HCT116 (cell line): ENCODE results near the gene NDUFV3. TPM values are rescaled to one million over a fixed set of nuclear protein-coding genes. Genes with fewer than 3 reads are reported as not detected.
A peak's percentile ranks its signal among the peaks of the same experiment; 100 is the strongest.

Experiments
- ATAC-seq: fragments of 200-7000 bp; cut with Tn5 transposase; 2 replicates; pipeline ENCODE4 v1.9.1; 2020; ENCODE audit warnings: mild to moderate bottlenecking, moderate library complexity
- BruUV-seq: library from RNA; stranded (reverse); fragments of 400-500 nt; replicated peaks from 2 replicates; lab custom pipeline; 2021; lab: Mats Ljungman, UMichigan
- CTCF ChIA-PET: fragments of 300-600 bp; sonication (Branson Sonifier 250); formaldehyde crosslinking; loops from one replicate; lab custom pipeline; 2021; ENCODE audit warnings: antibody characterized with exemption; lab: Charles Lee
- POLR2A ChIA-PET: fragments of 300-600, 350-600 bp; sonication (Branson Sonifier 250); formaldehyde crosslinking; loops from one replicate; lab custom pipeline; 2021; ENCODE audit warnings: antibody characterized with exemption; lab: Charles Lee
- RAD21 ChIA-PET, 2 experiments: fragments of 300-600 bp; sonication (Branson Sonifier 250); formaldehyde crosslinking; loops; one replicate each; lab custom pipeline; 2023; ENCODE audit warnings: low total read pairs in 2 of 2; ENCODE audit not compliant: uncharacterized antibody in 2 of 2, unreplicated experiment in 2 of 2, low non-redundant PET in 1 of 2; lab: Charles Lee
- DNase-seq: peaks from one replicate; pipeline ENCODE4 v3.0.0-alpha.2; 2010; ENCODE audit warnings: low read depth, low spot score
- H2AFZ ChIP-seq: fragments of 200-600 bp; shearing (Covaris generic), sonication (generic); 2 replicates; pipeline ENCODE4 v1.6.1; 2017; ENCODE audit warnings: low read depth, mixed run types, mixed read lengths, antibody characterized with exemption, low read length; ENCODE audit not compliant: poor library complexity, severe bottlenecking
- H3K27ac ChIP-seq: 2 replicates; pipeline ENCODE4 v1.5.1; 2012; ENCODE audit warnings: low read depth, low read length
- H3K27me3 ChIP-seq: fragments of 200-600 bp; sonication (generic); 2 replicates; pipeline ENCODE4 v1.6.1; 2016; ENCODE audit warnings: mixed run types, low read length, mixed read lengths; ENCODE audit not compliant: insufficient read depth
- H3K36me3 ChIP-seq, 2 experiments: fragments of 200-500 bp in 1 of 2; fragments of 200-600 bp in 1 of 2; sonication (Bioruptor generic) in 1 of 2; sonication (generic) in 1 of 2; 2 replicates each; pipeline versions ENCODE4 v1.5.1 to v1.6.1; 2014 to 2016; ENCODE audit warnings: low read length in 2 of 2, inconsistent platforms in 1 of 2, mixed read lengths in 1 of 2, mixed run types in 1 of 2; ENCODE audit not compliant: insufficient read depth in 2 of 2, control insufficient read depth in 1 of 2
- H3K4me1 ChIP-seq, 2 experiments: fragments of 200-600 bp in 1 of 2; sonication (generic) in 1 of 2; 2 replicates each; pipeline versions ENCODE4 v1.5.1 to v1.6.1; 2012 to 2017; ENCODE audit warnings: low read length in 2 of 2, inconsistent platforms in 1 of 2, mild to moderate bottlenecking in 1 of 2, mixed read lengths in 1 of 2, mixed run types in 1 of 2, moderate library complexity in 1 of 2; ENCODE audit not compliant: insufficient read depth in 2 of 2, control insufficient read depth in 1 of 2
- H3K4me2 ChIP-seq: fragments of 200-600 bp; sonication (generic); 2 replicates; pipeline ENCODE4 v1.6.1; 2017; ENCODE audit warnings: mixed run types, low read length, mixed read lengths
- H3K4me3 ChIP-seq, 2 experiments: fragments of 200-600 bp in 1 of 2; sonication (generic) in 1 of 2; replicated peaks in 1 of 2; 2 replicates each; pipeline ENCODE4 v1.5.1; 2011 to 2016; ENCODE audit warnings: low read length in 2 of 2, control low read depth in 1 of 2, low read depth in 1 of 2, mild to moderate bottlenecking in 1 of 2, mixed read lengths in 1 of 2, mixed run types in 1 of 2
- H3K79me2 ChIP-seq: fragments of 200-600 bp; sonication (generic); 2 replicates; pipeline ENCODE4 v1.6.1; 2017; ENCODE audit warnings: mild to moderate bottlenecking, mixed run types, low read length, moderate library complexity, mixed read lengths; ENCODE audit not compliant: insufficient read depth
- H3K9ac ChIP-seq: fragments of 200-600 bp; sonication (generic); 2 replicates; pipeline ENCODE4 v1.6.1; 2016; ENCODE audit warnings: low read length, mixed read lengths
- H3K9me2 ChIP-seq: fragments of 200-600 bp; sonication (generic), shearing (Covaris generic); 2 replicates; pipeline ENCODE4 v1.6.1; 2017; ENCODE audit warnings: mixed run types, mild to moderate bottlenecking, moderate library complexity; ENCODE audit not compliant: insufficient read depth
- H3K9me3 ChIP-seq, 2 experiments: fragments of 200-500 bp in 1 of 2; fragments of 200-600 bp in 1 of 2; sonication (Bioruptor generic) in 1 of 2; sonication (generic) in 1 of 2; 2 replicates each; pipeline ENCODE4 v1.6.1; 2014 to 2017; ENCODE audit warnings: low read length in 2 of 2, mixed read lengths in 2 of 2, inconsistent platforms in 1 of 2, low read depth in 1 of 2, mild to moderate bottlenecking in 1 of 2, mixed run types in 1 of 2, moderate library complexity in 1 of 2; ENCODE audit not compliant: control insufficient read depth in 1 of 2, insufficient read depth in 1 of 2
- H4K20me1 ChIP-seq: fragments of 200-600 bp; sonication (generic), shearing (Covaris generic); 2 replicates; pipeline ENCODE4 v1.6.1; 2017; ENCODE audit warnings: mixed run types, mild to moderate bottlenecking, moderate library complexity; ENCODE audit not compliant: insufficient read depth
- ATF3 ChIP-seq: IDR thresholded peaks from 2 replicates; pipeline ENCODE4 v1.6.1; 2012
- CEBPB ChIP-seq: IDR thresholded peaks from 2 replicates; pipeline ENCODE4 v1.6.1; 2012; ENCODE audit warnings: low read depth
- CTCF ChIP-seq, 3 experiments: fragments of 200-600 bp in 1 of 3; sonication (generic) in 1 of 3; IDR thresholded peaks in 2 of 3; conservative IDR thresholded peaks in 1 of 3; 2 replicates each; pipeline ENCODE4 v1.5.1; 2012 to 2017; ENCODE audit warnings: low read depth in 2 of 3, low read length in 2 of 3, antibody characterized with exemption in 1 of 3, borderline replicate concordance in 1 of 3, control low read depth in 1 of 3, mild to moderate bottlenecking in 1 of 3, mixed read lengths in 1 of 3, mixed run types in 1 of 3, moderate library complexity in 1 of 3; ENCODE audit not compliant: insufficient read depth in 1 of 3
- ELF1 ChIP-seq: IDR thresholded peaks from 2 replicates; pipeline ENCODE4 v1.6.1; 2012; ENCODE audit warnings: low read depth, borderline replicate concordance
- EZH2phosphoT487 ChIP-seq: fragments of 200-600 bp; IDR thresholded peaks from 2 replicates; pipeline ENCODE4 v1.6.1; 2018; ENCODE audit warnings: antibody characterized with exemption, borderline replicate concordance
- RAD21 ChIP-seq: IDR thresholded peaks from 2 replicates; pipeline ENCODE4 v1.6.1; 2012; ENCODE audit warnings: low read depth, mild to moderate bottlenecking
- SIN3A ChIP-seq: IDR thresholded peaks from 2 replicates; pipeline ENCODE4 v1.6.1; 2012; ENCODE audit warnings: low read depth
- SRF ChIP-seq: IDR thresholded peaks from 2 replicates; pipeline ENCODE4 v1.6.1; 2012; ENCODE audit warnings: low read depth
- YY1 ChIP-seq: IDR thresholded peaks from 2 replicates; pipeline ENCODE4 v1.6.1; 2011; ENCODE audit warnings: low read length, low read depth, moderate library complexity, mild to moderate bottlenecking; ENCODE audit not compliant: insufficient replicate concordance; ENCODE audit errors: extremely low read depth
- ZFX ChIP-seq: fragments of 450-650 bp; IDR thresholded peaks from 2 replicates; pipeline ENCODE4 v1.6.1; 2017
- ZNF274 ChIP-seq: fragments of 200-500 bp; sonication (Bioruptor generic); IDR thresholded peaks from 2 replicates; pipeline ENCODE4 v1.6.1; 2014; ENCODE audit warnings: mild to moderate bottlenecking, low read depth, low read length, inconsistent platforms
- intact Hi-C: fragments of 100-400 bp; cut with micrococcal nuclease; formaldehyde crosslinking; loops from 2 replicates; pipeline ENCODE4 v1.10.0; 2022
- total RNA-seq: library from RNA; stranded (reverse); gene quantifications from one replicate; pipeline ENCODE4 v1.2.1, GENCODE V29; 2021; ENCODE audit not compliant: unreplicated experiment
- TF ChIP-seq, protein P1 (sequence below): IDR thresholded peaks from 2 replicates; pipeline ENCODE4 v1.6.1; 2012
- TF ChIP-seq, protein P2 (sequence below): IDR thresholded peaks from 2 replicates; pipeline ENCODE4 v1.6.1; 2011; ENCODE audit warnings: mild to moderate bottlenecking, low read length, moderate library complexity; ENCODE audit not compliant: insufficient replicate concordance; ENCODE audit errors: extremely low read depth

The NDUFV3 gene
- total RNA-seq, 1 experiment from 2014 or later = 35.2 TPM

GRCh38 chr21:42903817-42904216, 10.7 kb downstream of the NDUFV3 start:
- Histone ChIP-seq H2AFZ (no peak overlapping the region), H3K36me3 (peaks cover 35 to 46% of the 10 kb centered on the region in 2 experiments), H3K27me3 (no peaks in the 10 kb centered on the region), H3K4me3 (no peak overlapping the region), H3K9ac (no peak overlapping the region), H3K9me3 (no peaks in the 10 kb centered on the region), H3K79me2 (peaks cover 49% of the 10 kb centered on the region), H3K9me2 (no peaks in the 10 kb centered on the region), H3K4me1 (no peaks in the 10 kb centered on the region), H3K4me2 (no peak overlapping the region), H4K20me1 (no peaks in the 10 kb centered on the region), H3K27ac (no peak overlapping the region)
- CTCF ChIA-PET = no interaction called here
- no peak for ATAC-seq
- RAD21 ChIA-PET = no interaction called here
- BruUV-seq = TSS peak; percentile 6
- DNase-seq = no peak
- TF ChIP-seq CTCF (IDR thresholded peaks at IDR 0.05 in 2 of 3, conservative IDR thresholded peaks at IDR 0.05 in 1 of 3; ENCODE audit: borderline replicate concordance in 1 of 3, insufficient read depth in 1 of 3, low read depth in 2 of 3, low read length in 2 of 3) (no peak), ELF1 (no peak), ATF3 (no peak), SRF (no peak), RAD21 (no peak), EZH2phosphoT487 (no peak), CEBPB (no peak), SIN3A (no peak), YY1 (no peak), ZFX (no peak), ZNF274 (no peak)
- TF ChIP-seq, protein P1, sequence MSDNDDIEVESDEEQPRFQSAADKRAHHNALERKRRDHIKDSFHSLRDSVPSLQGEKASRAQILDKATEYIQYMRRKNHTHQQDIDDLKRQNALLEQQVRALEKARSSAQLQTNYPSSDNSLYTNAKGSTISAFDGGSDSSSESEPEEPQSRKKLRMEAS = no peak
- TF ChIP-seq, protein P2, sequence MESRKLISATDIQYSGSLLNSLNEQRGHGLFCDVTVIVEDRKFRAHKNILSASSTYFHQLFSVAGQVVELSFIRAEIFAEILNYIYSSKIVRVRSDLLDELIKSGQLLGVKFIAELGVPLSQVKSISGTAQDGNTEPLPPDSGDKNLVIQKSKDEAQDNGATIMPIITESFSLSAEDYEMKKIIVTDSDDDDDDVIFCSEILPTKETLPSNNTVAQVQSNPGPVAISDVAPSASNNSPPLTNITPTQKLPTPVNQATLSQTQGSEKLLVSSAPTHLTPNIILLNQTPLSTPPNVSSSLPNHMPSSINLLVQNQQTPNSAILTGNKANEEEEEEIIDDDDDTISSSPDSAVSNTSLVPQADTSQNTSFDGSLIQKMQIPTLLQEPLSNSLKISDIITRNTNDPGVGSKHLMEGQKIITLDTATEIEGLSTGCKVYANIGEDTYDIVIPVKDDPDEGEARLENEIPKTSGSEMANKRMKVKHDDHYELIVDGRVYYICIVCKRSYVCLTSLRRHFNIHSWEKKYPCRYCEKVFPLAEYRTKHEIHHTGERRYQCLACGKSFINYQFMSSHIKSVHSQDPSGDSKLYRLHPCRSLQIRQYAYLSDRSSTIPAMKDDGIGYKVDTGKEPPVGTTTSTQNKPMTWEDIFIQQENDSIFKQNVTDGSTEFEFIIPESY = no peak
- intact Hi-C loops = no loop called here
- POLR2A ChIA-PET = no interaction called here
